CD4-positive, alpha-beta T cell treated with Interleukin-1 beta for 1 hour (primary cell): ENCODE results near the gene TCF7L1.

ENCODE experiments used
- DNase-seq, 2 donors: peaks; one replicate each; pipeline ENCODE4 v3.0.0-alpha.2; 2020 to 2022

Gene TCF7L1

DNA sequence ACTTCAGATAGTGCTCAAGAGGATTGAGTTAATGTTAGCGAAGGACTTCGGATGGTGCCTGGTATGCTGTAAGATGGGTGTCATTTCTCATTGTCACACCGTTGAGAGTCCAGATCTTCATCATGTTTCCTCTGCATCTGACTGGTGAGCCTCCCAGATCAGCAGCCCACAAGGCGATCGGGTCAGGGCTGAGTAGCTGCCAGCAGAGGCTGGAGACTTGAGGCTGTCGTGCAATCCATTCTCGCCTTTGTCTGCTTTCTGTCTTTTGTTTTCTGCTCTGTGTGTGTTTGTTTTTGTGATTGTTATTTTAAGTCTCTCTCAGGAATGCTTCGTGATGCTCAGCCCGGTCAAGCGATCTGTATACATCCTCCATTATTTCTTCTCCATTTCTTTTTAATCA is 98.8 kb downstream of the TCF7L1 start:
- no peak for DNase-seq

- no peak for DNase-seq
These were observed 101.7 kb downstream of the TCF7L1 start for GRCh38 chr2:85234868-85235267.

- no peak for DNase-seq
These were observed 102.1 kb downstream of the TCF7L1 start for GRCh38 chr2:85235281-85235680.

GRCh38 chr2:85236084-85236483 is 102.9 kb downstream of the TCF7L1 start:
- no peak for DNase-seq

DNA sequence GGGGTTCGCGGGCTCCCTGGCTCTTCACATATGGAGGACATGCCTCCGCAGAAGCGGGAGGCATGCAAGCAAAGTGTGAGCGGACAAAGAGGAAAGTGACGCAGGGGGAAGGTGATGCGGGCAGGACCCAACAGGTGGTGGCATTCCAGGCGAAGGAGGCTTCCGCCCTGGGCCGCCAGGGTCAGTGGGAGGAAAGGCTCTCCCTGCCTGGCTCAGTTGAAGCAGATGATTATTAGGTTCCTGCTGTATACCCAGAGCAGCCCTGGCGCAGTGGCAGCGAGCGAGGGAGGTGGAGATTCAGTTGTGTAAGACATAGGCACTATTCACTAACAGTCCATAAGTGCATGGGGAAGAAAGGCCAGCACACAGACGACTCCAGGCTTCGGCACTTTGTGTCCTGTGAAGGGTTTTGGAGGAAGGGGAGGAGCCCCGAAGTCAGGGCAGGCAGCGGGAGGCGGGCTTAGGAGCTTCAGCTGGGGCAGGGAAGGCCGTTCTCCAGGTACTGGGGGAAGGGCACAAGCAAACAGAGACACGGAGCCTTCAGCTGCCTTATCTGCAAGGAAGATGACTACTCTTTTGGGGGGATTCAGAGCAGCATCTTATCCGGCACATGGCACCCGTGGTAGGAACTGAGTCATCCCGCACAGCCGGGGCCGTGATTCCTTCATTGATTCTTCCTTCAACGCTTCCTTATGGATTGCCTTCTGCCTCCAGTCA is 104.8 kb downstream of the TCF7L1 start:
- DNase-seq = no peak

- DNase-seq = no peak
These were observed 105.4 kb downstream of the TCF7L1 start for GRCh38 chr2:85238607-85239006.

DNA sequence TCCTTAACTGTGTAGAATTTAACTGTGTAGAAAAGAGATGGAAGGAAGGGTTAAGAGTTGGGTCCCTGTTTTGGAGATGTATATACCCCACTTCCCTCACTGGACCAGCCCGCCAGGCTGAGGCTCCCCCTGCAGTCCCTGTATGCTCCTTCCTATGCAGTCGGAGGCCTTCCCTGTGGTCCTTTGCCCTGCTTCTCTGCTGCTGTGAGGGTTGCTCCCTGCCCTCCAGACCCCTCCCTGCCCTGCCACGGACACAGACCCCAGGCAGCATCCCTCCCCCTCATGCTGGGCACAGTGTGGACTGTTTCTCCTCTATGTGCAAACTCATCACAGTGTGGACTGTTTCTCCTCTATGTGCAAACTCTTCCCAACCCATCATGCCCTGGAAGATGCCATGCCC is 105.9 kb downstream of the TCF7L1 start:
- DNase-seq = no peak

DNA sequence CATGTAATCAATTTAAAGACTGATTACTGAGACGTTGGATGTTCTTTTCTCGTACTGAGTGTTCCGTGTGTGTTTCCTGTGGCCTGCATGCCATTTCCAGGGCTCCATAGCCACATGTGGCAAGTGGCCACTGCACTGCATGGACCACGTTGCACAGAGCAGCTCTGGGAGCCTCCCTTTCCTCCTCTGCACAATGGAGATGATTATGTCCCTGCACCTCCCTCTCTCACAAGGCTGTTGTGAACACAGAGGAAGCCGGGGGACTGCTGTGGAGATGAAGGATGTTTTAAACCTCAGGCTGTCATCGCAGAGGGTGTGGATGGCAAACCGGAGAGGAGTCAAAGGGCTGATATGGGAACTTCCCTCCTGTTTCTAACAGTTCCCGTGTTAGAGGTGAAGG is 106.9 kb downstream of the TCF7L1 start:
- DNase-seq = no peak

GRCh38 chr2:85242321-85242720 is 109.1 kb downstream of the TCF7L1 start:
- no peak for DNase-seq

- peak in 1 of 2 donors; percentile 4 for DNase-seq
These were observed 110.2 kb downstream of the TCF7L1 start for GRCh38 chr2:85243101-85244072.

- DNase-seq = no peak
These were observed 111.6 kb downstream of the TCF7L1 start for GRCh38 chr2:85244828-85245227.

DNA sequence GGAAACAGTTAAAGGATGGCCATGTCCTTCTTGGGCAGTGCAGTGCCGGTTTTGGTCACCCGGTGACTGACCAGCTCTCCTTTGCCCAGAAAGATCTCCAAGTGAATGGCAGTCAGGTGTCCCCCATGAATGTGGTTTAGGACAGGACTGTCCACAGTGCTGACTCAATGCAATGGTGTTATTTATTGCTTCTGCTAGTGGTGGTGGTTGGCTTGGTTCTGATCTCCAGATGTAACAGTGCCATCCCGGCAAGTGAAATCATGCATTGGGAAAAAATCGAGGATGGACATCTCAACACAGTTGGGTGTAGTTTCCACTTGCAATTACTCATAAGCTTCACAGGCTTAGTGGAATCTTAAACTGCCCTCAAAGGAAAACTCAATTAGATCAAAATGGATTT is 112.7 kb downstream of the TCF7L1 start:
- DNase-seq = no peak

DNA sequence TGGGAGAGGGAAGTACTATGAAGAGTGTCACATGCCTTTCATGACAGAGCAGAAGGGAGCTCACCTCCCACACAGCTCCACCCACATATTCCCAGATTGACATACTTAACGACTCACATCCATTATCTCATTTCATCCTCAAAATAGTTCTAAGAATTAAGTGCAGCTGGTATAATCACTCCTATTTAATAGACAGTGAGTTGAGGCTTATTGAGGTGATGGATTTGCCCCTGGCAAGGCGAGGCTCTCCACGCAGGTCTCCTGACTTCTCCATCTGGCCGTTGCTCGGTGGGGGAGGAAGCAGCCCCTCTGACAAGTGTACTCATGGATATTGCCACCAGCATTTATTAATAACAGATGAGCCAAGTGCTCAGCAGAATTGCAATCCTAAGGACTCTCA is 113.2 kb downstream of the TCF7L1 start:
- DNase-seq = no peak

GRCh38 chr2:85247610-85248009 is 114.4 kb downstream of the TCF7L1 start:
- no peak for DNase-seq

DNA sequence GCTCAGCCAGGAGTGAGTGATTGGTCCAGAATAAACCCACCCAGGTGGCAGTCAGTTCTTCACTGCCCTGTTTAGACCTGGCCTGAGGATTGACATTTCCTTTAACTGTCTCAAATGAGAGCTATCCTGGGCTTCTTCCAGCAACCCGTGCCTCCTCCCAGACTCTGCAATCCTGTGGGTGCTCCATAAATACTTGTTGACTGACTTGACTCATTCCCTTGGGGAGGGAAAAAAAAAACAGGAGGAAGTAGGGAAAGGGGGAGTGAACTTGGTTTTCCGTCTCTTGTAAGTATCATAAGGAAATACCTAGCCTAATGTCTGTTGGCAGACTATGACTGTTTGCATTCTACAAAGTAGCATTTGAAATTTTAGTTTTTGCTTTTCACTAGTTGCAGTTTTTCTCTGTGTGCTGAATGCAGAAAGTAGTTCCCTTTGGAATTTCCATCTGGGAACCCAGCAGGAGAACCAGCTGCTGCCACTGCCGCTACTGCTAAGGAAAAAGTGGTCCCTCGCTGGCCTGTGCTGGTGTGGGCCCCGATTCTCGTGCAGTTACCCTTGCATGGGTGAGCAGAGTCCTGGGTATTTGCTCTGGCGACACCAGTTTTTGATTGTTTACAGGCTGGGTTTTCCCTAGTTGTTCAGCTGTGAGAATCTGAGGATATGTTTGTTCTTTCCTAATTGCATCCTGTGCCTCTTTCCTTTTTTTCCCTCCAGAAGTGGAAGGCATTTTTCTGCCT is 115.7 kb downstream of the TCF7L1 start:
- no peak for DNase-seq

GRCh38 chr2:85250045-85250444 is 116.9 kb downstream of the TCF7L1 start:
- DNase-seq = no peak

DNA sequence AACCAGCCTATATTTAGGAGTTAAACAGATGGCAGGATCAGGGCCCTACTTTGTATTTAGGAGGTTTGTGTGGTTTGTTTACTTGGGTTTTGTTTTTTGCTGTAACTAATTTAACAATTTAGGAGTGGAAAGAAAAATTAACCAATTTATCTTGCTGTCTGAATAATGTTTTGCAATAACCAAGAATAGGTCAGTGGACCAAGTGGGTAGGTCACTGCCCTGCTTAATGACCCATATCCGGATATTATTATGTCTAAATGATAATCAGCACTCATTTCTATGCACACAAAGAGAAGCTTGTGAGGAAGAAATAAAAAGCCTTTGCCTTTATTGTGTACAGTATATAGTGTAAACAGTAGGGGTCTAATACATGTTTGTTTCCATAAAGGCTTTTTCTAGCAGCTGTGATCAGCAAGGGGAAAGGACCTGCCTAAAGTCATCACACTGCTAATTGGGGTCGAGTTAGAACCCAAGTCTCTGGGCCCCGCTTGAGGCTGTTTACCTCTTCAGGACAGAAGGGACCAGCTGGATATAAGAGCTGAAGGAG is 118.0 kb downstream of the TCF7L1 start:
- no peak for DNase-seq

DNA sequence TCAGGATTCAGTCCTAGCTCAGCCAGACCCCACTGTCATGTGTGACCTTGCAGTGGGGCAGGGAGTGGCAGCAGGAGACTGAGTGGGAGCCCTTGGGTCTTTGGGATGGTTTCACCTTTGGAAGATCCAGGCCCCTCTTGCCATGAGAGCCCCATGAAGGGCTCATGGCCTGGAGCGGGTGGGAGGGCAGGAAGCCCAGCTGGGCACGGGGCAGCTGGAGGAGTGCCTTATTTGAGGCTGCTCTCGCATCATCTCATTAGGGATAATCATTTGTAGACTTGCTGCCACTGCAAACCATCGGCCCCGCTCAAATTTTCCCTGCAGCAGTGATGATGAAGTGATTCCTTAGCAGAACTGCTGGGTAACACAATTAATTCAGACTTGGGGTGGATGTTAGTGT is 120.7 kb downstream of the TCF7L1 start:
- DNase-seq = no peak

DNA sequence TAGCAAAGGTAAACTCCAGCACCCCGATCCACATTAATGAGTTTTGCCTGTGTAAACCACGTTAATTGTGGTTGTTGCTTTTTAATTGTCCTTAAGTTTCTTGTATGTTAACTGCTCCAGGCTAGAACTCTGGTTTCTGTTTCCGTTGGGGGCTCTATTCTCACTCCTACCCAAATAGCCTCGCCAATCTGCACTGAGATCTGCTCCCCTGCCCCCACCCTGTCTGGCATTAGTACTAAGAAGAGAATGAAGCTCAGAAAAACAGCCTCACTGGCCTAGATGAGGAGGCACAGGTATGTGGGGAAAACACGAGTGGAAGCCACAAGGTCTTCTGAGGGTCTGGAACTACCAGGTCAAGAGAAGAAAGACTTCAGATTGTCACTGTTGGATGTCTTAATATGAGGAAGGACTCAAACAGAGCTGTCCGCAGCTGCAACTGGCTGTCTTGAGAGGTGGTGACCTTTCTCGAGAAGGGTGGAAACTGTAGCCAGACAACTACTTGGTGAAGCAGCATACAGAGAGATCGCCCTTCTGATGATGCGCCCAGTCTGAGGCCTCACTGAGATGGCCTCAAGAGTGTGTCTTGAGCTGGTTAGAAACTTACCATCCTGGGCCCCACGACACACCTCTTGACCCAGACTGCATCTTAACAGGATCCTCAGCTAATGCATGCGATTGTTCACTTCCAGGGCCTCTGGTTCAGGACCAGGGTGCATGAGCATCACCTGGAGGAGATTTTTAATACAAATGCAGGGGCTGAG is 121.5 kb downstream of the TCF7L1 start:
- no peak for DNase-seq

- no peak for DNase-seq
These were observed 122.2 kb downstream of the TCF7L1 start for GRCh38 chr2:85255456-85255812.

GRCh38 chr2:85255813-85256594 is 122.8 kb downstream of the TCF7L1 start:
- no peak for DNase-seq
